H1 (cell line): ENCODE measurements around the gene GSTA2. TPM values are rescaled to one million over a fixed set of nuclear protein-coding genes. Genes with fewer than 3 reads are reported as not detected.

Experiments
- CTCF ChIA-PET: fragments of 300-600 bp; sonication (Branson Sonifier 250); formaldehyde crosslinking; loops from one replicate; lab custom pipeline; 2021; ENCODE audit not compliant: partially characterized antibody; lab: Charles Lee
- POLR2A ChIA-PET: fragments of 300-600 bp; sonication (Branson Sonifier 250); formaldehyde crosslinking; loops from one replicate; lab custom pipeline; 2021; ENCODE audit warnings: inconsistent platforms; ENCODE audit not compliant: partially characterized antibody; lab: Charles Lee
- DNase-seq, 2 experiments: peaks; one replicate each; pipeline versions ENCODE4 v3.0.0 to v3.0.0-alpha.2; 2010 to 2022; ENCODE audit warnings: low spot score in 2 of 2, low read depth in 1 of 2, mixed read lengths in 1 of 2
- FAIRE-seq: peaks from 2 replicates; lab custom pipeline; 2011; peaks lifted over from hg19 to GRCh38; lab: Jason Lieb, UNC
- H2AFZ ChIP-seq: 2 replicates; pipeline ENCODE4 v1.8.1; 2012; ENCODE audit warnings: low read length, inconsistent platforms
- H2AK5ac ChIP-seq: 2 replicates; pipeline ENCODE4 v1.6.1; 2013; ENCODE audit warnings: low read depth, low read length
- H2BK120ac ChIP-seq: replicated peaks from 2 replicates; pipeline ENCODE3; 2013; ENCODE audit warnings: low read depth, low read length, inconsistent platforms
- H2BK12ac ChIP-seq: 2 replicates; pipeline ENCODE4 v1.6.1; 2013; ENCODE audit warnings: low read depth, low read length
- H2BK15ac ChIP-seq: 2 replicates; pipeline ENCODE4 v1.6.1; 2013; ENCODE audit warnings: low read length
- H2BK20ac ChIP-seq: 2 replicates; pipeline ENCODE4 v1.6.1; 2013; ENCODE audit warnings: low read length
- H2BK5ac ChIP-seq: 2 replicates; pipeline ENCODE4 v1.6.1; 2013; ENCODE audit warnings: low read depth, low read length
- H3K14ac ChIP-seq: 2 replicates; pipeline ENCODE4 v1.6.1; 2013; ENCODE audit warnings: inconsistent platforms; ENCODE audit not compliant: insufficient read length
- H3K18ac ChIP-seq: 2 replicates; pipeline ENCODE4 v1.6.1; 2013; ENCODE audit warnings: low read length; ENCODE audit errors: extremely low read depth
- H3K23ac ChIP-seq: 2 replicates; pipeline ENCODE4 v1.6.1; 2013; ENCODE audit warnings: inconsistent platforms; ENCODE audit not compliant: insufficient read length
- H3K23me2 ChIP-seq: 2 replicates; pipeline ENCODE4 v1.6.1; 2013; ENCODE audit warnings: low read depth, low read length
- H3K27ac ChIP-seq: 2 replicates; pipeline ENCODE4 v1.6.1; 2011; ENCODE audit warnings: low read depth, low read length, inconsistent platforms
- H3K27me3 ChIP-seq, 4 experiments: replicated peaks in 1 of 4; 1 replicate in 1 of 4; 2 replicates in 3 of 4; pipeline versions ENCODE4 v1.6.1 to v1.8.1; 2011 to 2013; ENCODE audit warnings: low read length in 3 of 4, mild to moderate bottlenecking in 3 of 4, inconsistent platforms in 2 of 4, mixed read lengths in 2 of 4, moderate library complexity in 1 of 4; ENCODE audit not compliant: control insufficient read depth in 3 of 4, insufficient read depth in 3 of 4; ENCODE audit errors: extremely low read depth in 1 of 4
- H3K36me3 ChIP-seq, 4 experiments: 2 replicates each; pipeline versions ENCODE4 v1.6.1 to v1.8.1; 2011 to 2013; ENCODE audit warnings: mild to moderate bottlenecking in 4 of 4, low read length in 3 of 4, moderate library complexity in 2 of 4, control low read depth in 1 of 4, inconsistent platforms in 1 of 4; ENCODE audit not compliant: insufficient read depth in 4 of 4, control insufficient read depth in 2 of 4
- H3K4ac ChIP-seq: replicated peaks from 2 replicates; pipeline ENCODE3; 2013; ENCODE audit warnings: low read length, low read depth, mixed read lengths, inconsistent platforms; ENCODE audit not compliant: insufficient read length
- H3K4me1 ChIP-seq, 4 experiments: replicated peaks in 1 of 4; 1 replicate in 1 of 4; 2 replicates in 3 of 4; pipeline versions ENCODE4 v1.6.1 to v1.8.1; 2011 to 2013; ENCODE audit warnings: low read length in 3 of 4, inconsistent platforms in 2 of 4, mixed read lengths in 1 of 4; ENCODE audit not compliant: insufficient read depth in 4 of 4, control insufficient read depth in 3 of 4
- H3K4me2 ChIP-seq, 2 experiments: 2 replicates each; pipeline versions ENCODE4 v1.6.1 to v1.8.1; 2011 to 2013; ENCODE audit warnings: low read depth in 2 of 2, low read length in 2 of 2, control low read depth in 1 of 2, inconsistent platforms in 1 of 2, mild to moderate bottlenecking in 1 of 2; ENCODE audit not compliant: insufficient read depth in 1 of 2
- H3K4me3 ChIP-seq, 4 experiments: fragments of 200-600, 300-600 bp in 1 of 4; sonication (generic), shearing (Covaris generic), sonication (Bioruptor Twin) in 1 of 4; 2 replicates each; pipeline versions ENCODE4 v1.5.1 to v1.8.1; 2011 to 2016; ENCODE audit warnings: low read length in 4 of 4, low read depth in 3 of 4, control low read depth in 2 of 4, inconsistent platforms in 2 of 4, mild to moderate bottlenecking in 2 of 4, mixed read lengths in 1 of 4, moderate library complexity in 1 of 4; ENCODE audit not compliant: insufficient read depth in 2 of 4; ENCODE audit errors: extremely low read depth in 1 of 4
- H3K56ac ChIP-seq: replicated peaks from 2 replicates; pipeline ENCODE3; 2013; ENCODE audit warnings: low read depth, mild to moderate bottlenecking, mixed read lengths, low read length, inconsistent platforms; ENCODE audit not compliant: insufficient read length
- H3K79me1 ChIP-seq: 2 replicates; pipeline ENCODE4 v1.6.1; 2013; ENCODE audit warnings: low read depth, low read length, control low read depth
- H3K79me2 ChIP-seq, 2 experiments: 2 replicates each; pipeline versions ENCODE4 v1.6.1 to v1.8.1; 2012 to 2013; ENCODE audit warnings: low read length in 2 of 2, mild to moderate bottlenecking in 2 of 2, inconsistent platforms in 1 of 2; ENCODE audit not compliant: insufficient read depth in 2 of 2, control insufficient read depth in 1 of 2
- H3K9ac ChIP-seq, 4 experiments: replicated peaks in 1 of 4; 1 replicate in 1 of 4; 2 replicates in 3 of 4; pipeline versions ENCODE4 v1.6.1 to v1.8.1; 2011 to 2013; ENCODE audit warnings: low read depth in 3 of 4, low read length in 3 of 4, control low read depth in 2 of 4, mild to moderate bottlenecking in 2 of 4, moderate library complexity in 2 of 4, inconsistent platforms in 1 of 4; ENCODE audit errors: extremely low read depth in 1 of 4
- H3K9me3 ChIP-seq, 2 experiments: 2 replicates each; pipeline versions ENCODE4 v1.6.1 to v1.8.1; 2012 to 2013; ENCODE audit warnings: mild to moderate bottlenecking in 2 of 2, moderate library complexity in 2 of 2, control low read depth in 1 of 2, inconsistent platforms in 1 of 2, low read depth in 1 of 2, low read length in 1 of 2, mixed read lengths in 1 of 2; ENCODE audit not compliant: insufficient read depth in 2 of 2
- H4K20me1 ChIP-seq, 2 experiments: replicated peaks in 1 of 2; 2 replicates each; pipeline versions ENCODE3 to v1.8.1; 2011 to 2013; ENCODE audit warnings: inconsistent platforms in 2 of 2, low read length in 2 of 2, mild to moderate bottlenecking in 1 of 2; ENCODE audit not compliant: insufficient read depth in 2 of 2, control insufficient read depth in 1 of 2
- H4K5ac ChIP-seq: 2 replicates; pipeline ENCODE4 v1.6.1; 2013; ENCODE audit warnings: low read length, low read depth, mixed read lengths, inconsistent platforms; ENCODE audit not compliant: insufficient read length
- H4K8ac ChIP-seq: 2 replicates; pipeline ENCODE4 v1.8.0; 2013; ENCODE audit warnings: mild to moderate bottlenecking, moderate library complexity, low read length, inconsistent platforms; ENCODE audit not compliant: insufficient read depth; ENCODE audit errors: extremely low read depth
- H4K91ac ChIP-seq: replicated peaks from 2 replicates; pipeline ENCODE3; 2013; ENCODE audit warnings: low read length, mixed read lengths, inconsistent platforms; ENCODE audit not compliant: insufficient read length
- BACH1 ChIP-seq: IDR thresholded peaks from 2 replicates; pipeline ENCODE4 v1.6.1; 2012; ENCODE audit warnings: low read length, improper control_type of control experiment
- CBX8 ChIP-seq: fragments of 300-800, 300-1000 bp; sonication (generic); IDR thresholded peaks from 2 replicates; pipeline ENCODE4 v1.7.1; 2016; ENCODE audit warnings: low read depth, low read length, borderline replicate concordance
- CREB1 ChIP-seq: IDR thresholded peaks from 2 replicates; pipeline ENCODE4 v1.6.1; 2012; ENCODE audit warnings: inconsistent platforms
- FOSL1 ChIP-seq: IDR thresholded peaks from 2 replicates; pipeline ENCODE4 v1.6.1; 2011; ENCODE audit warnings: mild to moderate bottlenecking, low read depth, low read length, moderate library complexity; ENCODE audit not compliant: insufficient read depth
- GTF2F1 ChIP-seq: IDR thresholded peaks from 2 replicates; pipeline ENCODE4 v1.6.1; 2012; ENCODE audit warnings: low read depth, low read length, improper control_type of control experiment, borderline replicate concordance
- MAX ChIP-seq: IDR thresholded peaks from 2 replicates; pipeline ENCODE4 v1.6.1; 2012; ENCODE audit warnings: inconsistent platforms
- NRF1 ChIP-seq: IDR thresholded peaks from 2 replicates; pipeline ENCODE4 v1.6.1; 2011; ENCODE audit warnings: mild to moderate bottlenecking, low read depth, low read length, improper control_type of control experiment
- SAP30 ChIP-seq: fragments of 300-600 bp; sonication (generic); IDR thresholded peaks from 2 replicates; pipeline ENCODE4 v1.7.1; 2012; ENCODE audit warnings: low read length, moderate library complexity, mild to moderate bottlenecking, inconsistent platforms; ENCODE audit not compliant: insufficient read depth, insufficient replicate concordance
- WGBS, 2 experiments: shearing (Covaris generic) in 1 of 2; methylation state at CpG; one replicate each; pipeline versions ENCODE4 v1.1.6 to v1.1.7; 2013 to 2015; ENCODE audit warnings: low lambda C conversion rate in 2 of 2, mixed read lengths in 2 of 2, inconsistent platforms in 1 of 2, low coverage in 1 of 2, missing lambda C conversion rate in 1 of 2; ENCODE audit not compliant: insufficient replicate concordance in 2 of 2, insufficient coverage in 1 of 2, insufficient read length in 1 of 2; ENCODE audit errors: extremely low coverage in 1 of 2, missing lambda C conversion rate in 1 of 2; 5-methylcytosine and 5-hydroxymethylcytosine counted together
- polyA plus RNA-seq, 7 experiments: library from polyadenylated mRNA; depleted of rRNA in 3 of 7; stranded (reverse) in 5 of 7; unstranded in 2 of 7; fragments of >200 nt in 5 of 7; fragments of 200-250 nt in 2 of 7; gene quantifications; 1 replicate in 5 of 7; 2 replicates in 1 of 7; 4 replicates in 1 of 7; pipeline versions ENCODE4 v1.2.1 to v1.2.3, GENCODE V29; 2011 to 2013; ENCODE audit warnings: missing spikeins in 2 of 7, mixed read lengths in 2 of 7
- total RNA-seq: library from RNA; stranded (reverse); fragmentation: NEBNext Ultra II Directional; extraction: Animal tissue kit (Norgen Biotek cat#: 25700); gene quantifications from 2 replicates; pipeline ENCODE4 v1.2.1, GENCODE V29; 2021
- TF ChIP-seq, protein P1 (sequence below), 3 experiments: IDR thresholded peaks; 1 replicate in 2 of 3; 2 replicates in 1 of 3; pipeline versions ENCODE4 v1.5.1 to v1.6.1; 2011; ENCODE audit warnings: low read length in 3 of 3, mild to moderate bottlenecking in 3 of 3, inconsistent platforms in 2 of 3, low read depth in 1 of 3, moderate library complexity in 1 of 3; ENCODE audit not compliant: insufficient read depth in 1 of 3; ENCODE audit errors: control extremely low read depth in 1 of 3

GSTA2 gene
- total and polyA plus RNA-seq, 2 of the 8 experiments (the other 6 are each of a cell fraction or from before 2014, with no cell fraction given) = 0.05 TPM; not detected in 1

GRCh38 chr6:52724406-52725121 lies 38.7 kb downstream of the GSTA2 start:
- Histone ChIP-seq H3K4me3 (no peak overlapping the region), H4K20me1 (no peaks in the 10 kb centered on the region), H2BK12ac (no peak overlapping the region), H3K27ac (no peak overlapping the region), H3K23me2 (no peaks in the 10 kb centered on the region), H3K36me3 (no peaks in the 10 kb centered on the region), H3K79me2 (no peaks in the 10 kb centered on the region), H3K56ac (no peak overlapping the region), H4K8ac (no peak overlapping the region), H2AFZ (peak overlapping the region; percentile 97), H4K5ac (no peak overlapping the region), H3K4me1 (no peaks in the 10 kb centered on the region), H2BK15ac (no peak overlapping the region), H3K4ac (no peak overlapping the region), H3K9ac (no peak overlapping the region), H3K18ac (no peak overlapping the region), H3K23ac (no peak overlapping the region), H2BK20ac (no peak overlapping the region), H2BK5ac (no peak overlapping the region), H4K91ac (no peak overlapping the region), H2BK120ac (no peak overlapping the region), H3K9me3 (no peaks in the 10 kb centered on the region), H3K14ac (no peak overlapping the region), H3K79me1 (no peaks in the 10 kb centered on the region), H2AK5ac (no peak overlapping the region), H3K27me3 (no peaks in the 10 kb centered on the region), H3K4me2 (no peak overlapping the region)
- ChIA-PET CTCF (interaction anchor here (0.6 to 3.2 kb wide), 29 partner anchors 8 to 465 kb away, joined by 3 to 20 read pairs (median 4); partner anchors contain the start of gene GSTA1), POLR2A (no interaction called here)
- FAIRE-seq = peak; percentile 88
- 82% methylated on average over 13 of the region's 13 CpGs; no CpG with 5 or more reads in 1 of the 2 experiments for WGBS, 2 experiments
- peak; percentile 10 to 75 for DNase-seq
- no peak for TF ChIP-seq CBX8
- TF ChIP-seq BACH1 = 0 out of 2 replicates have a peak, but pooled peaks have one; percentile 22
- 0 out of 2 replicates have a peak, but pooled peaks have one; percentile 13 for TF ChIP-seq CREB1
- TF ChIP-seq, protein P1, sequence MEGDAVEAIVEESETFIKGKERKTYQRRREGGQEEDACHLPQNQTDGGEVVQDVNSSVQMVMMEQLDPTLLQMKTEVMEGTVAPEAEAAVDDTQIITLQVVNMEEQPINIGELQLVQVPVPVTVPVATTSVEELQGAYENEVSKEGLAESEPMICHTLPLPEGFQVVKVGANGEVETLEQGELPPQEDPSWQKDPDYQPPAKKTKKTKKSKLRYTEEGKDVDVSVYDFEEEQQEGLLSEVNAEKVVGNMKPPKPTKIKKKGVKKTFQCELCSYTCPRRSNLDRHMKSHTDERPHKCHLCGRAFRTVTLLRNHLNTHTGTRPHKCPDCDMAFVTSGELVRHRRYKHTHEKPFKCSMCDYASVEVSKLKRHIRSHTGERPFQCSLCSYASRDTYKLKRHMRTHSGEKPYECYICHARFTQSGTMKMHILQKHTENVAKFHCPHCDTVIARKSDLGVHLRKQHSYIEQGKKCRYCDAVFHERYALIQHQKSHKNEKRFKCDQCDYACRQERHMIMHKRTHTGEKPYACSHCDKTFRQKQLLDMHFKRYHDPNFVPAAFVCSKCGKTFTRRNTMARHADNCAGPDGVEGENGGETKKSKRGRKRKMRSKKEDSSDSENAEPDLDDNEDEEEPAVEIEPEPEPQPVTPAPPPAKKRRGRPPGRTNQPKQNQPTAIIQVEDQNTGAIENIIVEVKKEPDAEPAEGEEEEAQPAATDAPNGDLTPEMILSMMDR (IDR thresholded peaks at IDR 0.05; ENCODE audit: control extremely low read depth in 1 of 3, insufficient read depth in 1 of 3, low read depth in 1 of 3, low read length in 3 of 3) = peak; percentile 90 to 96 (median 92)
- no peak for TF ChIP-seq NRF1
- TF ChIP-seq SAP30 = no peak
- TF ChIP-seq MAX = no peak
- no peak for TF ChIP-seq GTF2F1
- TF ChIP-seq FOSL1 = no peak
